IMR-90 (cell line): Measurements from ENCODE around the gene MAG.
"Not testable (repeated sequence)": the region's sequence is repeated elsewhere in the genome, so short reads cannot be mapped to it uniquely, and the experiment has no call there.

Experiments used
- BHLHE40 ChIP-seq: fragments of 150-350 bp; IDR thresholded peaks from 2 replicates; pipeline ENCODE4 v1.6.1; 2016; ENCODE audit warnings: mild to moderate bottlenecking, low read depth, low read length
- CEBPB ChIP-seq: IDR thresholded peaks from 2 replicates; pipeline ENCODE4 v1.6.1; 2012; ENCODE audit warnings: low read depth, low read length, improper control_type of control experiment
- CHD1 ChIP-seq: IDR thresholded peaks from 2 replicates; pipeline ENCODE4 v1.6.1; 2012; ENCODE audit warnings: low read depth, low read length, improper control_type of control experiment
- CTCF ChIP-seq: conservative IDR thresholded peaks from 2 replicates; pipeline ENCODE4 v1.5.1; 2012; ENCODE audit warnings: mild to moderate bottlenecking, low read depth, low read length, improper control_type of control experiment
- MAFK ChIP-seq: IDR thresholded peaks from 2 replicates; pipeline ENCODE4 v1.6.1; 2012; ENCODE audit warnings: low read depth, low read length, improper control_type of control experiment
- MAZ ChIP-seq: IDR thresholded peaks from 2 replicates; pipeline ENCODE4 v1.6.1; 2012; ENCODE audit warnings: low read depth, mild to moderate bottlenecking, low read length, improper control_type of control experiment, moderate library complexity, borderline replicate concordance
- MXI1 ChIP-seq: IDR thresholded peaks from 2 replicates; pipeline ENCODE4 v1.6.1; 2012; ENCODE audit warnings: low read depth, mild to moderate bottlenecking, low read length, moderate library complexity, borderline replicate concordance
- NFE2L2 ChIP-seq: fragments of 150-350 bp; IDR thresholded peaks from 2 replicates; pipeline ENCODE4 v1.6.1; 2016; ENCODE audit warnings: low read depth, mild to moderate bottlenecking, low read length
- POLR2A ChIP-seq: IDR thresholded peaks from 2 replicates; pipeline ENCODE4 v1.6.1; 2012; ENCODE audit warnings: mild to moderate bottlenecking, low read depth, low read length
- RAD21 ChIP-seq: IDR thresholded peaks from 2 replicates; pipeline ENCODE4 v1.6.1; 2012; ENCODE audit warnings: low read length, improper control_type of control experiment
- RCOR1 ChIP-seq: IDR thresholded peaks from 2 replicates; pipeline ENCODE4 v1.6.1; 2012; ENCODE audit warnings: mild to moderate bottlenecking, low read length, improper control_type of control experiment; ENCODE audit not compliant: insufficient replicate concordance
- RFX5 ChIP-seq: IDR thresholded peaks from 2 replicates; pipeline ENCODE4 v1.8.0; 2012; ENCODE audit warnings: low read depth, mild to moderate bottlenecking, low read length, moderate library complexity
- SMC3 ChIP-seq: fragments of 150-350 bp; IDR thresholded peaks from 2 replicates; pipeline ENCODE4 v1.6.1; 2016; ENCODE audit warnings: low read depth, mild to moderate bottlenecking, antibody characterized with exemption, low read length, moderate library complexity
- USF2 ChIP-seq: fragments of 150-350 bp; IDR thresholded peaks from 2 replicates; pipeline ENCODE4 v1.6.1; 2017; ENCODE audit warnings: mild to moderate bottlenecking, antibody characterized with exemption, low read length, low read depth

- TF ChIP-seq CEBPB, CTCF, MXI1, USF2, RAD21, BHLHE40, POLR2A, RFX5, SMC3, RCOR1, NFE2L2, MAZ, MAFK, CHD1: not testable (repeated sequence)
Observed at GRCh38 chr19:35285465-35285864, 6.5 kb upstream of the MAG start.
